HepG2 (cell line): ENCODE data around the gene BCAS1. TPM values are rescaled to one million over a fixed set of nuclear protein-coding genes. Genes with fewer than 3 reads are reported as not detected.
A peak's percentile ranks its signal among the peaks of the same experiment; 100 is the strongest.

Experiments
- ATAC-seq: fragments of 200-7000 bp; cut with Tn5 transposase; 3 replicates; pipeline ENCODE4 v1.9.1; 2020; ENCODE audit warnings: mild to moderate bottlenecking, moderate library complexity
- BruUV-seq: library from RNA; stranded (reverse); fragments of 400-500 nt; replicated peaks from 2 replicates; lab custom pipeline; 2021; lab: Mats Ljungman, UMichigan
- CTCF ChIA-PET: fragments of 300-600 bp; formaldehyde crosslinking; extraction: SDS; loops from one replicate; lab custom pipeline; 2021; ENCODE audit warnings: low total read pairs, inconsistent platforms, low intra/inter-chr PET ratio; lab: Yijun Ruan, JAX
- POLR2A ChIA-PET: fragments of 350-600 bp; sonication (Branson Sonifier 250); formaldehyde crosslinking; loops from one replicate; lab custom pipeline; 2020; ENCODE audit warnings: antibody characterized with exemption, inconsistent platforms; lab: Yijun Ruan, JAX
- DNase-seq: peaks from one replicate; pipeline ENCODE4 v3.0.0-alpha.2; 2015; ENCODE audit warnings: low spot score
- FAIRE-seq: peaks from 3 replicates; lab custom pipeline; 2011; peaks lifted over from hg19 to GRCh38; lab: Jason Lieb, UNC
- H2AFZ ChIP-seq: one replicate; pipeline ENCODE4 v1.6.1; 2011; ENCODE audit warnings: low read length, inconsistent platforms
- H3K27ac ChIP-seq: fragments of 300-600 bp; 3 replicates; pipeline ENCODE4 v1.8.0; 2011; ENCODE audit warnings: mixed run types, mild to moderate bottlenecking, mixed read lengths, low read length, inconsistent platforms; ENCODE audit not compliant: insufficient read depth; ENCODE audit errors: extremely low read length
- H3K27me3 ChIP-seq, 2 experiments: fragments of 200-600 bp in 1 of 2; 2 replicates in 1 of 2; 3 replicates in 1 of 2; pipeline versions ENCODE4 v1.6.0 to v1.8.0; 2011; ENCODE audit warnings: low read length in 2 of 2, mild to moderate bottlenecking in 2 of 2, moderate library complexity in 2 of 2, inconsistent platforms in 1 of 2; ENCODE audit not compliant: insufficient read depth in 2 of 2, control insufficient read depth in 1 of 2
- H3K36me3 ChIP-seq, 2 experiments: fragments of 200-600 bp in 1 of 2; replicated peaks in 1 of 2; 2 replicates in 1 of 2; 3 replicates in 1 of 2; pipeline versions ENCODE4 v1.5.1 to v1.8.0; 2011; ENCODE audit warnings: low read length in 2 of 2, inconsistent platforms in 1 of 2; ENCODE audit not compliant: insufficient read depth in 2 of 2, control insufficient read depth in 1 of 2
- H3K4me1 ChIP-seq: 2 replicates; pipeline ENCODE4 v1.5.1; 2012; ENCODE audit warnings: low read length, inconsistent platforms; ENCODE audit not compliant: insufficient read depth
- H3K4me2 ChIP-seq: 2 replicates; pipeline ENCODE4 v1.6.0; 2011; ENCODE audit warnings: low read depth, low read length, inconsistent platforms
- H3K4me3 ChIP-seq, 3 experiments: fragments of 200-600 bp in 1 of 3; sonication (generic), shearing (Covaris generic) in 1 of 3; replicated peaks in 1 of 3; 2 replicates each; pipeline ENCODE4 v1.5.1; 2011 to 2016; ENCODE audit warnings: low read length in 3 of 3, inconsistent platforms in 2 of 3, low read depth in 2 of 3, mild to moderate bottlenecking in 2 of 3, control low read depth in 1 of 3, mixed read lengths in 1 of 3; ENCODE audit not compliant: insufficient read depth in 1 of 3
- H3K79me2 ChIP-seq: one replicate; pipeline ENCODE4 v1.6.1; 2011; ENCODE audit warnings: low read length, inconsistent platforms; ENCODE audit not compliant: insufficient read depth
- H3K9ac ChIP-seq: 2 replicates; pipeline ENCODE4 v1.6.0; 2011; ENCODE audit warnings: mild to moderate bottlenecking, low read depth, low read length, inconsistent platforms; ENCODE audit not compliant: insufficient read depth
- H3K9me3 ChIP-seq: 2 replicates; pipeline ENCODE4 v1.5.1; 2012; ENCODE audit warnings: mild to moderate bottlenecking, low read length
- H4K20me1 ChIP-seq: 2 replicates; pipeline ENCODE4 v1.6.0; 2011; ENCODE audit warnings: inconsistent platforms, mild to moderate bottlenecking, low read length, moderate library complexity; ENCODE audit not compliant: insufficient read depth
- IRF1 ChIP-seq: sonication (generic); formaldehyde crosslinking; IDR thresholded peaks from 2 replicates; pipeline ENCODE4 v1.4.0; 2020; ENCODE audit warnings: low read depth, mild to moderate bottlenecking, missing genetic modification reagents
- RBAK ChIP-seq: sonication (generic); formaldehyde crosslinking; IDR thresholded peaks from 2 replicates; pipeline ENCODE4 v1.5.1; 2020; ENCODE audit warnings: mild to moderate bottlenecking, missing genetic modification reagents
- RFX1 ChIP-seq: fragments of 450-650 bp; IDR thresholded peaks from 2 replicates; pipeline ENCODE4 v1.6.1; 2017
- WGBS: methylation state at CpG from one replicate; pipeline ENCODE4 v1.1.6; 2017; ENCODE audit warnings: low lambda C conversion rate; 5-methylcytosine and 5-hydroxymethylcytosine counted together
- in situ Hi-C: cut with HindIII; loops from 2 replicates; pipeline ENCODE4 v1.10.0; 2017; ENCODE audit warnings: low pct_unique_long_range_greater_than_20kb; ENCODE audit not compliant: extremely low pct_ligation_motif_present
- intact Hi-C: fragments of 100-400 bp; cut with micrococcal nuclease; formaldehyde crosslinking; loops from one replicate; pipeline ENCODE4 v1.10.0; 2022; ENCODE audit not compliant: unreplicated experiment
- polyA plus RNA-seq, 8 experiments: library from polyadenylated mRNA; depleted of rRNA in 3 of 8; stranded (reverse) in 7 of 8; unstranded in 1 of 8; fragments of >200 nt; fragmentation: Illumina TruSeq in 4 of 8; extraction: Trizol in 4 of 8; gene quantifications; 2 replicates each; pipeline versions ENCODE4 v1.2.1 to v1.2.3, GENCODE V29; 2011 to 2016; ENCODE audit warnings: low read depth in 4 of 8, missing spikeins in 1 of 8, mixed read lengths in 1 of 8; ENCODE audit not compliant: insufficient read depth in 1 of 8
- total RNA-seq, 5 experiments: library from RNA; depleted of rRNA; stranded (reverse); fragments of >200 nt; fragmentation: Illumina TruSeq; extraction: Trizol; gene quantifications; 2 replicates each; pipeline ENCODE4 v1.2.3, GENCODE V29; 2016; ENCODE audit warnings: low read depth in 1 of 5
- TF ChIP-seq, protein P1 (sequence below): sonication (generic); formaldehyde crosslinking; conservative IDR thresholded peaks from 2 replicates; pipeline ENCODE4 v1.8.0; 2022; ENCODE audit warnings: mild to moderate bottlenecking, moderate library complexity, missing genetic modification reagents

The BCAS1 gene
- total and polyA plus RNA-seq, 2 of the 13 experiments (the other 11 are each of a cell fraction or from before 2014, with no cell fraction given): 0.55 to 0.91 TPM

- 25% methylated on average over 1 of the region's 1 CpG for WGBS
- POLR2A ChIA-PET: no interaction called here
- Histone ChIP-seq H3K36me3 (no peaks in the 10 kb centered on the region), H2AFZ (no peak overlapping the region), H3K4me3 (no peak overlapping the region), H3K9ac (no peak overlapping the region), H4K20me1 (no peaks in the 10 kb centered on the region), H3K27ac (no peak overlapping the region), H3K27me3 (no peaks in the 10 kb centered on the region), H3K79me2 (no peaks in the 10 kb centered on the region), H3K4me1 (peaks cover 8% of the 10 kb centered on the region), H3K9me3 (no peaks in the 10 kb centered on the region), H3K4me2 (no peak overlapping the region)
- DNase-seq: no peak
- TF ChIP-seq, protein P1, sequence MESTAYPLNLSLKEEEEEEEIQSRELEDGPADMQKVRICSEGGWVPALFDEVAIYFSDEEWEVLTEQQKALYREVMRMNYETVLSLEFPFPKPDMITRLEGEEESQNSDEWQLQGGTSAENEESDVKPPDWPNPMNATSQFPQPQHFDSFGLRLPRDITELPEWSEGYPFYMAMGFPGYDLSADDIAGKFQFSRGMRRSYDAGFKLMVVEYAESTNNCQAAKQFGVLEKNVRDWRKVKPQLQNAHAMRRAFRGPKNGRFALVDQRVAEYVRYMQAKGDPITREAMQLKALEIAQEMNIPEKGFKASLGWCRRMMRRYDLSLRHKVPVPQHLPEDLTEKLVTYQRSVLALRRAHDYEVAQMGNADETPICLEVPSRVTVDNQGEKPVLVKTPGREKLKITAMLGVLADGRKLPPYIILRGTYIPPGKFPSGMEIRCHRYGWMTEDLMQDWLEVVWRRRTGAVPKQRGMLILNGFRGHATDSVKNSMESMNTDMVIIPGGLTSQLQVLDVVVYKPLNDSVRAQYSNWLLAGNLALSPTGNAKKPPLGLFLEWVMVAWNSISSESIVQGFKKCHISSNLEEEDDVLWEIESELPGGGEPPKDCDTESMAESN: no peak
- peak; percentile 45; the same call in 1 of the 2 replicates for TF ChIP-seq RFX1
- CTCF ChIA-PET: no interaction called here
- no TSS peak for BruUV-seq
- no peak for ATAC-seq
- in situ Hi-C loops: no loop called here
- intact Hi-C loops: no loop called here
- no peak for FAIRE-seq
Observed at GRCh38 chr20:53972179-53972578, 98.2 kb downstream of the BCAS1 start.

DNA sequence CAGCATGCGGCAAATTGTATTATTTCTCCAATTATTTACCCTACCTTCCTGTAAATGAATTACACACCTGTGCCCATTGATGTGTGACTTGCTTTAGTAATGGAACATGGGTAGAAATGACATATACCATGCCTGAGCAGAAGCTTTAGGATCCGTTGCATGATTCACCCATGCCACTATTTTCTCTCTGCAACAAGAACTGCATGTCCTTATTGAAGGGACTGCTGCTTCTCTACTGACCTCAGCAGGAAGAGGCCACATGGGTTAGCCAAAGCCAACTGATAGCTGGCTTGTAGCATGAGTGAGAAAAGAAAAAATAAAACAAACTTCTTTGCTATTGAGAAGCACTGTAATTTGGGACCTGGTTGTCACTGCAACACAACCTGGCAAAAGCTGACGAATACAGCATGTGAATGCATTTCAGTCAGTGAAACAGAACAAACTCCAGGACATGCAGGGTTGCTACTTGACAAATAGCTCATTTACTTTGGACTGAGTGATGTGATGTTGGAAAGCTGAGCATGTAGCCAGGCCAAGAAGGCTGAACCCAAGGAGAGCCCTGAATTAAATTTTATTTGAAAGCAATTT is 99.2 kb downstream of the BCAS1 start:
- no peak overlapping the region for H3K4me2 ChIP-seq
- no peak overlapping the region for H3K9ac ChIP-seq
- TF ChIP-seq IRF1 (CRISPR knock-in tag): no peak
- peak; percentile 70; the same call in 1 of the 2 replicates for TF ChIP-seq RBAK (CRISPR knock-in tag)
- no peak overlapping the region for H3K27ac ChIP-seq
- intact Hi-C loops (no loop called here), in situ Hi-C loops (no loop called here)
- H3K79me2 ChIP-seq: no peaks in the 10 kb centered on the region
- ATAC-seq (no peak), DNase-seq (no peak), FAIRE-seq (no peak)
- BruUV-seq: no TSS peak
- H3K4me1 ChIP-seq: peaks cover 7% of the 10 kb centered on the region
- H3K36me3 ChIP-seq: no peaks in the 10 kb centered on the region
- CTCF ChIA-PET: no interaction called here
- H3K27me3 ChIP-seq: no peaks in the 10 kb centered on the region
- POLR2A ChIA-PET: no interaction called here
- 67% methylated on average over 3 of the region's 3 CpGs for WGBS
- no peak overlapping the region for H2AFZ ChIP-seq
- no peaks in the 10 kb centered on the region for H4K20me1 ChIP-seq
- H3K4me3 ChIP-seq: no peak overlapping the region
- H3K9me3 ChIP-seq: no peaks in the 10 kb centered on the region
